MM.1S (cell line): ENCODE data around the gene SNX15.

ENCODE experiments used
- EZH2 ChIP-seq: fragments of 300-600 bp; sonication (generic); optimal IDR thresholded peaks from 2 replicates; pipeline ENCODE3; 2017; ENCODE audit warnings: low read depth, mild to moderate bottlenecking, antibody characterized with exemption, low read length, mixed read lengths
- EZH2phosphoT487 ChIP-seq: fragments of 300-600 bp; sonication (generic); IDR thresholded peaks from 2 replicates; pipeline ENCODE4 v1.6.1; 2018; ENCODE audit warnings: antibody characterized with exemption, low read length
- TF ChIP-seq, protein P1 (sequence below): fragments of 300-600 bp; sonication (generic); IDR thresholded peaks from 2 replicates; pipeline ENCODE4 v1.5.1; 2016; ENCODE audit warnings: antibody characterized with exemption, low read length, mixed read lengths

DNA sequence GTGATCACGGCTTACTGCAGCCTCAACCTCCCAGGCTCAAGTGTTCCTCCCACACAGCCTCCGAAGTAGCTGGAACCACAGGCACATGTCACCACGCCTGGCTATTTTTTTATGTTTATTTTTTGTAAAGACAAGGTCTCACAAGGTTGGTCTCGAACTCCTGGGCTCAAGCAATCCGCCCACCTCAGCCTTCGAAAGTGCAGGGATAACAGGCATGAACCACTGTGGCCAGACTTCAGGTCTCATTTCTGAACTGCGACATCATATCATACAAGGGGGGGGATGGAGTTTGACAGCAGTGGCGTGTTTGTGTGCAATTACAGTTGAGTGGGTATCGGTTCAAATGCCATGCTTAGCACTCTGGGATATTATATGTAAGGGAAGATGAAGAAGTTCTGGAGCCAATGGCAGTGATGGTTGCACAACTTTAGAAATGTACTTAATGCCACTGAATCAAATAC is 24.2 kb downstream of the SNX15 start:
- TF ChIP-seq, protein P1, sequence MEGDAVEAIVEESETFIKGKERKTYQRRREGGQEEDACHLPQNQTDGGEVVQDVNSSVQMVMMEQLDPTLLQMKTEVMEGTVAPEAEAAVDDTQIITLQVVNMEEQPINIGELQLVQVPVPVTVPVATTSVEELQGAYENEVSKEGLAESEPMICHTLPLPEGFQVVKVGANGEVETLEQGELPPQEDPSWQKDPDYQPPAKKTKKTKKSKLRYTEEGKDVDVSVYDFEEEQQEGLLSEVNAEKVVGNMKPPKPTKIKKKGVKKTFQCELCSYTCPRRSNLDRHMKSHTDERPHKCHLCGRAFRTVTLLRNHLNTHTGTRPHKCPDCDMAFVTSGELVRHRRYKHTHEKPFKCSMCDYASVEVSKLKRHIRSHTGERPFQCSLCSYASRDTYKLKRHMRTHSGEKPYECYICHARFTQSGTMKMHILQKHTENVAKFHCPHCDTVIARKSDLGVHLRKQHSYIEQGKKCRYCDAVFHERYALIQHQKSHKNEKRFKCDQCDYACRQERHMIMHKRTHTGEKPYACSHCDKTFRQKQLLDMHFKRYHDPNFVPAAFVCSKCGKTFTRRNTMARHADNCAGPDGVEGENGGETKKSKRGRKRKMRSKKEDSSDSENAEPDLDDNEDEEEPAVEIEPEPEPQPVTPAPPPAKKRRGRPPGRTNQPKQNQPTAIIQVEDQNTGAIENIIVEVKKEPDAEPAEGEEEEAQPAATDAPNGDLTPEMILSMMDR, result no peak
- TF ChIP-seq EZH2 (no peak), EZH2phosphoT487 (no peak)
